G401.6 (cell line): ENCODE results near the gene UNC5A.

Source experiments
- FAIRE-seq: peaks from 2 replicates; lab custom pipeline; 2012; peaks lifted over from hg19 to GRCh38; lab: Jason Lieb, UNC

The UNC5A gene

GRCh38 chr5:176899296-176899891 is 89.0 kb downstream of the UNC5A start, which contains the start of gene HK3:
Gene HK3, minus strand, starts transcription at chr5:176899346. Its CDS starts 3,187 bp downstream, at chr5:176896159.
- no peak for FAIRE-seq

- FAIRE-seq: no peak
Observed at GRCh38 chr5:176899946-176900779, 89.8 kb downstream of the UNC5A start.

- no peak for FAIRE-seq
Observed at GRCh38 chr5:176900780-176901204, 90.4 kb downstream of the UNC5A start.

GRCh38 chr5:176901260-176902101 is 91.1 kb downstream of the UNC5A start:
- FAIRE-seq: no peak

- FAIRE-seq: no peak
Observed at GRCh38 chr5:176902102-176902814, 91.9 kb downstream of the UNC5A start.

- no peak for FAIRE-seq
Observed at GRCh38 chr5:176902911-176903664, 92.7 kb downstream of the UNC5A start.

GRCh38 chr5:176904276-176904675 is 93.9 kb downstream of the UNC5A start:
- no peak for FAIRE-seq

GRCh38 chr5:176906126-176906525 is 95.8 kb downstream of the UNC5A start:
- FAIRE-seq: no peak

GRCh38 chr5:176906796-176907195 is 96.4 kb downstream of the UNC5A start:
- FAIRE-seq: no peak

GRCh38 chr5:176908675-176909368 is 98.5 kb downstream of the UNC5A start:
- FAIRE-seq: no peak

GRCh38 chr5:176912115-176912514 is 101.8 kb downstream of the UNC5A start:
- FAIRE-seq: no peak

GRCh38 chr5:176915906-176916305 is 105.5 kb downstream of the UNC5A start:
- FAIRE-seq: no peak

GRCh38 chr5:176916337-176916736 is 106.0 kb downstream of the UNC5A start:
- no peak for FAIRE-seq

GRCh38 chr5:176918613-176919012 is 108.3 kb downstream of the UNC5A start:
- FAIRE-seq: no peak

- FAIRE-seq: no peak
Observed at GRCh38 chr5:176921714-176922113, 111.4 kb downstream of the UNC5A start.

GRCh38 chr5:176922817-176923216 is 112.5 kb downstream of the UNC5A start:
- FAIRE-seq: no peak

GRCh38 chr5:176927562-176927961 is 117.2 kb downstream of the UNC5A start:
- no peak for FAIRE-seq

GRCh38 chr5:176929654-176930053 is 119.3 kb downstream of the UNC5A start:
- no peak for FAIRE-seq
